ENCODE measurements around the gene TTLL10. TPM values are rescaled to one million over a fixed set of nuclear protein-coding genes. Genes with fewer than 3 reads are reported as not detected.

TTLL10 gene
- polyA plus RNA-seq, 1 of the 3 experiments (the other 2 are of a cell fraction), result not detected

GRCh38 chr1:1181938-1182410 is 8.3 kb downstream of the TTLL10 start:
- no peak overlapping the region for H3K4me3 ChIP-seq (ENCODE audit: low read depth in 2 of 2, low read length in 1 of 2)
- H3K9me3 ChIP-seq, result no peaks in the 10 kb centered on the region
- H3K36me3 ChIP-seq (replicated peaks in 1 of 2; ENCODE audit: control insufficient read depth in 1 of 2, insufficient read depth in 2 of 2, low read length in 1 of 2), result no peaks in the 10 kb centered on the region
- no peaks in the 10 kb centered on the region for H4K20me1 ChIP-seq (ENCODE audit: insufficient read depth)
- H3K9me2 ChIP-seq, result no peaks in the 10 kb centered on the region
- no peak overlapping the region for H2AFZ ChIP-seq (ENCODE audit: low read depth)
- H3K27ac ChIP-seq (ENCODE audit: low read depth in 2 of 2, low read length in 1 of 2), result no peak overlapping the region
- H3K4me2 ChIP-seq, result no peak overlapping the region
- TF ChIP-seq POLR2AphosphoS5 (IDR thresholded peaks at IDR 0.05; ENCODE audit: low read depth, low read length), result no peak
- no peak for TF ChIP-seq TCF12 (IDR thresholded peaks at IDR 0.05)
- no peak for TF ChIP-seq FOXJ3 (CRISPR knock-in tag; IDR thresholded peaks at IDR 0.05)
- no peak for TF ChIP-seq RCOR1 (IDR thresholded peaks at IDR 0.05; ENCODE audit: low read length)
- no peak for TF ChIP-seq TEAD4 (IDR thresholded peaks at IDR 0.05; ENCODE audit: borderline replicate concordance, insufficient read depth)
- TF ChIP-seq RAD21 (IDR thresholded peaks at IDR 0.05; ENCODE audit: low read length), result no peak
- TF ChIP-seq, protein P1, sequence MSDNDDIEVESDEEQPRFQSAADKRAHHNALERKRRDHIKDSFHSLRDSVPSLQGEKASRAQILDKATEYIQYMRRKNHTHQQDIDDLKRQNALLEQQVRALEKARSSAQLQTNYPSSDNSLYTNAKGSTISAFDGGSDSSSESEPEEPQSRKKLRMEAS (IDR thresholded peaks at IDR 0.05; ENCODE audit: low read depth), result no peak
- no peak for TF ChIP-seq SMC3 (IDR thresholded peaks at IDR 0.05; ENCODE audit: low read depth, low read length)
- TF ChIP-seq, protein P2, sequence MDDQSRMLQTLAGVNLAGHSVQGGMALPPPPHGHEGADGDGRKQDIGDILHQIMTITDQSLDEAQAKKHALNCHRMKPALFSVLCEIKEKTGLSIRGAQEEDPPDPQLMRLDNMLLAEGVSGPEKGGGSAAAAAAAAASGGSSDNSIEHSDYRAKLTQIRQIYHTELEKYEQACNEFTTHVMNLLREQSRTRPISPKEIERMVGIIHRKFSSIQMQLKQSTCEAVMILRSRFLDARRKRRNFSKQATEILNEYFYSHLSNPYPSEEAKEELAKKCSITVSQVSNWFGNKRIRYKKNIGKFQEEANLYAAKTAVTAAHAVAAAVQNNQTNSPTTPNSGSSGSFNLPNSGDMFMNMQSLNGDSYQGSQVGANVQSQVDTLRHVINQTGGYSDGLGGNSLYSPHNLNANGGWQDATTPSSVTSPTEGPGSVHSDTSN (IDR thresholded peaks at IDR 0.05), result no peak
- TF ChIP-seq EP300 (IDR thresholded peaks at IDR 0.05; ENCODE audit: borderline replicate concordance in 1 of 2, low read depth in 1 of 2, low read length in 1 of 2), result no peak
- no peak for TF ChIP-seq RXRA (IDR thresholded peaks at IDR 0.05; ENCODE audit: borderline replicate concordance, low read depth)
- TF ChIP-seq GABPA (IDR thresholded peaks at IDR 0.05; ENCODE audit: low read depth), result no peak
- TF ChIP-seq CHD2 (IDR thresholded peaks at IDR 0.05; ENCODE audit: low read length, partially characterized antibody), result no peak
- no peaks in the 10 kb centered on the region for H3K4me1 ChIP-seq (ENCODE audit: control insufficient read depth in 1 of 2, insufficient read depth in 2 of 2, low read depth in 1 of 2, low read length in 1 of 2)
- peak; percentile 44 for DNase-seq
- H3F3A ChIP-seq (replicated peaks; ENCODE audit: insufficient read depth), result no peaks in the 10 kb centered on the region
- POLR2A ChIA-PET, result no interaction called here
- CTCF ChIA-PET, result interaction anchor here (1.1 to 1.7 kb wide), 2 partner anchors 13 to 19 kb away, joined by 3 read pairs; no protein-coding TSS in a partner anchor
- H3K27me3 ChIP-seq (ENCODE audit: insufficient read depth), result no peaks in the 10 kb centered on the region
- WGBS (ENCODE audit: low lambda C conversion rate), result 75% methylated on average over 11 of the region's 21 CpGs
- H3K79me2 ChIP-seq (ENCODE audit: insufficient read depth), result no peaks in the 10 kb centered on the region
- H3K9ac ChIP-seq, result no peak overlapping the region

GRCh38 chr1:1182491-1183220 is 9.0 kb downstream of the TTLL10 start:
- Histone ChIP-seq H4K20me1 (ENCODE audit: insufficient read depth) (no peaks in the 10 kb centered on the region), H3K9me2 (no peaks in the 10 kb centered on the region), H3K27ac (ENCODE audit: low read depth in 2 of 2, low read length in 1 of 2) (no peak overlapping the region), H3K4me3 (ENCODE audit: low read depth in 2 of 2, low read length in 1 of 2) (no peak overlapping the region), H2AFZ (ENCODE audit: low read depth) (no peak overlapping the region), H3K4me2 (no peak overlapping the region), H3K9ac (no peak overlapping the region), H3K4me1 (ENCODE audit: control insufficient read depth in 1 of 2, insufficient read depth in 2 of 2, low read depth in 1 of 2, low read length in 1 of 2) (no peaks in the 10 kb centered on the region), H3K9me3 (no peaks in the 10 kb centered on the region), H3F3A (replicated peaks; ENCODE audit: insufficient read depth) (no peaks in the 10 kb centered on the region), H3K79me2 (ENCODE audit: insufficient read depth) (no peaks in the 10 kb centered on the region), H3K36me3 (replicated peaks in 1 of 2; ENCODE audit: control insufficient read depth in 1 of 2, insufficient read depth in 2 of 2, low read length in 1 of 2) (no peaks in the 10 kb centered on the region), H3K27me3 (ENCODE audit: insufficient read depth) (no peaks in the 10 kb centered on the region)
- peak; percentile 36 for DNase-seq
- ChIA-PET CTCF (interaction anchor here (1.1 to 1.7 kb wide), 2 partner anchors 12 to 18 kb away, joined by 3 read pairs; no protein-coding TSS in a partner anchor), POLR2A (no interaction called here)
- 78% methylated on average over 17 of the region's 39 CpGs for WGBS (ENCODE audit: low lambda C conversion rate)
- TF ChIP-seq, protein P3, sequence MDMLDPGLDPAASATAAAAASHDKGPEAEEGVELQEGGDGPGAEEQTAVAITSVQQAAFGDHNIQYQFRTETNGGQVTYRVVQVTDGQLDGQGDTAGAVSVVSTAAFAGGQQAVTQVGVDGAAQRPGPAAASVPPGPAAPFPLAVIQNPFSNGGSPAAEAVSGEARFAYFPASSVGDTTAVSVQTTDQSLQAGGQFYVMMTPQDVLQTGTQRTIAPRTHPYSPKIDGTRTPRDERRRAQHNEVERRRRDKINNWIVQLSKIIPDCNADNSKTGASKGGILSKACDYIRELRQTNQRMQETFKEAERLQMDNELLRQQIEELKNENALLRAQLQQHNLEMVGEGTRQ (IDR thresholded peaks at IDR 0.05; ENCODE audit: borderline replicate concordance, low read depth, low read length), result no peak
- no peak for TF ChIP-seq REST (IDR thresholded peaks at IDR 0.05; ENCODE audit: low read depth, low read length)
- no peak for TF ChIP-seq RFX5 (IDR thresholded peaks at IDR 0.05; ENCODE audit: low read length)
- no peak for TF ChIP-seq NRF1 (IDR thresholded peaks at IDR 0.05; ENCODE audit: low read depth, low read length)
- no peak for TF ChIP-seq TCF12 (IDR thresholded peaks at IDR 0.05)

All from SK-N-SH (cell line).